Tibial nerve (tissue), 4 donors: ENCODE results near the gene FBLN7.

ENCODE experiments used
- CTCF ChIP-seq, 5 experiments: fragments of 200-600 bp in 3 of 5; fragments of 450-650 bp in 2 of 5; sonication (generic) in 3 of 5; IDR thresholded peaks; one replicate each; pipeline ENCODE4 v1.5.1; 2016 to 2019; ENCODE audit warnings: antibody characterized with exemption in 5 of 5, mild to moderate bottlenecking in 3 of 5, moderate library complexity in 2 of 5
- EP300 ChIP-seq, 2 donors: sonication (generic); formaldehyde crosslinking; IDR thresholded peaks; one replicate each; pipeline ENCODE4 v1.6.1; 2017; ENCODE audit warnings: antibody characterized with exemption in 2 of 2, mild to moderate bottlenecking in 1 of 2
- POLR2A ChIP-seq, 2 donors: fragments of 450-650 bp; IDR thresholded peaks; one replicate each; pipeline ENCODE4 v1.6.1; 2017; ENCODE audit warnings: antibody characterized with exemption in 2 of 2, mild to moderate bottlenecking in 2 of 2, moderate library complexity in 2 of 2

DNA sequence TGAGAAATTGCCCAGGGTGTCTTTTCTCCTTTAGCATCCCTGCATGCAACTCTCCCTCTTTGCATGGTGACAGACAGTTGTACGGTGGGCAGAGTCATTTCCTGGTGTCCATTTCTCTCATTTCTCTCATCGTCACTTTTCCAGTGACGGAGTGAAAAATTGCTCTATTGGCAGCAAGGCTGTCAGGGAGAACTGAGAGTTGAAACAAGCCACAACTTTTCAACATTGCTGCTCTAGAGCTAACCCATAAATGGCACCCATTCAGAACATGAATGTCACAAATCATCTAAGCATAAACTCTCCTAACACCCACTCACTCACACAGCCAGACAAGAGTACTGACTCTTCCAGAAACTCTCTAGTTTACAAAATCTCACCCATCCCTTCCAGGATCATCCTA lies 61.0 kb downstream of the FBLN7 start:
- TF ChIP-seq POLR2A (IDR thresholded peaks at IDR 0.05) (no peak), CTCF (IDR thresholded peaks at IDR 0.05) (no peak), EP300 (IDR thresholded peaks at IDR 0.05) (no peak)
